SK-N-MC (cell line): Measurements from ENCODE around the gene PTGES3.

Source experiments
- EZH2 ChIP-seq: fragments of 200-600 bp; sonication (generic); IDR thresholded peaks from one replicate; pipeline ENCODE4 v1.6.1; 2017; ENCODE audit warnings: antibody characterized with exemption
- FOXP2 ChIP-seq: optimal IDR thresholded peaks from 2 replicates; pipeline ENCODE3; 2011; ENCODE audit warnings: mild to moderate bottlenecking, moderate library complexity; ENCODE audit not compliant: insufficient read depth; ENCODE audit errors: extremely low read length, control extremely low read depth
- POLR2AphosphoS5 ChIP-seq: IDR thresholded peaks from 2 replicates; pipeline ENCODE4 v1.6.1; 2012; ENCODE audit warnings: mild to moderate bottlenecking, low read depth, low read length, borderline replicate concordance

- no peak for TF ChIP-seq EZH2
- TF ChIP-seq POLR2AphosphoS5 = no peak
- TF ChIP-seq FOXP2 = no peak
Measured at GRCh38 chr12:56644654-56645053, 43.4 kb downstream of the PTGES3 start.
